A673 (cell line): Measurements from ENCODE around the gene TTC16. TPM values are rescaled to one million over a fixed set of nuclear protein-coding genes. Genes with fewer than 3 reads are reported as not detected.

Experiments used
- BruUV-seq: library from RNA; stranded (reverse); fragments of 400-500 nt; replicated peaks from 2 replicates; lab custom pipeline; 2021; lab: Mats Ljungman, UMichigan
- CTCF ChIA-PET: fragments of 300-600 bp; sonication (Branson Sonifier 250); formaldehyde crosslinking; loops from one replicate; lab custom pipeline; 2022; ENCODE audit warnings: antibody characterized with exemption; lab: Charles Lee
- POLR2A ChIA-PET: fragments of 300-600 bp; sonication (Branson Sonifier 250); formaldehyde crosslinking; loops from one replicate; lab custom pipeline; 2022; ENCODE audit warnings: antibody characterized with exemption; ENCODE audit not compliant: low non-redundant PET; lab: Charles Lee
- DNase-seq: peaks from one replicate; pipeline ENCODE4 v3.0.0-alpha.2; 2015; ENCODE audit warnings: low spot score
- H3K27ac ChIP-seq: fragments of 200-600 bp; sonication (generic); 2 replicates; pipeline ENCODE4 v1.5.1; 2016; ENCODE audit warnings: mixed run types, low read depth, mild to moderate bottlenecking, mixed read lengths, antibody characterized with exemption, low read length; ENCODE audit not compliant: poor library complexity, severe bottlenecking
- H3K27me3 ChIP-seq: fragments of 200-600 bp; sonication (generic); replicated peaks from 2 replicates; pipeline ENCODE4 v1.6.1; 2017; ENCODE audit warnings: mixed run types, low read depth, mild to moderate bottlenecking, mixed read lengths, antibody characterized with exemption, low read length; ENCODE audit not compliant: insufficient read depth, poor library complexity
- H3K36me3 ChIP-seq: fragments of 200-600 bp; sonication (generic); 2 replicates; pipeline ENCODE4 v1.6.1; 2016; ENCODE audit warnings: mixed run types, mild to moderate bottlenecking, mixed read lengths, antibody characterized with exemption, low read length; ENCODE audit not compliant: insufficient read depth, poor library complexity, severe bottlenecking
- H3K4me1 ChIP-seq: fragments of 200-600 bp; sonication (generic); 2 replicates; pipeline ENCODE4 v1.6.1; 2017; ENCODE audit warnings: mixed run types, mild to moderate bottlenecking, mixed read lengths, antibody characterized with exemption, low read length; ENCODE audit not compliant: insufficient read depth, poor library complexity, severe bottlenecking
- H3K4me3 ChIP-seq: fragments of 200-600 bp; sonication (generic); 2 replicates; pipeline ENCODE4 v1.5.1; 2016; ENCODE audit warnings: low read depth, mixed run types, mild to moderate bottlenecking, mixed read lengths, low read length; ENCODE audit not compliant: poor library complexity, severe bottlenecking
- H3K9me3 ChIP-seq: fragments of 200-600 bp; sonication (generic); 2 replicates; pipeline ENCODE4 v1.6.1; 2016; ENCODE audit warnings: mixed run types, low read depth, mild to moderate bottlenecking, mixed read lengths, antibody characterized with exemption, low read length; ENCODE audit not compliant: poor library complexity, severe bottlenecking
- CTCF ChIP-seq: fragments of 300-800, 200-600 bp; sonication (generic); conservative IDR thresholded peaks from 2 replicates; pipeline ENCODE4 v1.5.1; 2017; ENCODE audit warnings: low read depth, mild to moderate bottlenecking, antibody characterized with exemption, low read length, moderate library complexity, mixed read lengths
- EZH2 ChIP-seq: fragments of 200-600 bp; sonication (generic); IDR thresholded peaks from 2 replicates; pipeline ENCODE4 v1.6.1; 2017; ENCODE audit warnings: borderline replicate concordance, low read depth, mild to moderate bottlenecking, mixed read lengths, antibody characterized with exemption, low read length; ENCODE audit not compliant: poor library complexity, severe bottlenecking
- intact Hi-C: fragments of 100-400 bp; cut with micrococcal nuclease; formaldehyde crosslinking; loops from one replicate; pipeline ENCODE4 v1.10.0; 2022; ENCODE audit not compliant: unreplicated experiment
- total RNA-seq: library from RNA; stranded (reverse); gene quantifications from 2 replicates; pipeline ENCODE4 v1.2.3, GENCODE V29; 2021

The TTC16 gene
- total RNA-seq, 1 experiment from 2014 or later = not detected

DNA sequence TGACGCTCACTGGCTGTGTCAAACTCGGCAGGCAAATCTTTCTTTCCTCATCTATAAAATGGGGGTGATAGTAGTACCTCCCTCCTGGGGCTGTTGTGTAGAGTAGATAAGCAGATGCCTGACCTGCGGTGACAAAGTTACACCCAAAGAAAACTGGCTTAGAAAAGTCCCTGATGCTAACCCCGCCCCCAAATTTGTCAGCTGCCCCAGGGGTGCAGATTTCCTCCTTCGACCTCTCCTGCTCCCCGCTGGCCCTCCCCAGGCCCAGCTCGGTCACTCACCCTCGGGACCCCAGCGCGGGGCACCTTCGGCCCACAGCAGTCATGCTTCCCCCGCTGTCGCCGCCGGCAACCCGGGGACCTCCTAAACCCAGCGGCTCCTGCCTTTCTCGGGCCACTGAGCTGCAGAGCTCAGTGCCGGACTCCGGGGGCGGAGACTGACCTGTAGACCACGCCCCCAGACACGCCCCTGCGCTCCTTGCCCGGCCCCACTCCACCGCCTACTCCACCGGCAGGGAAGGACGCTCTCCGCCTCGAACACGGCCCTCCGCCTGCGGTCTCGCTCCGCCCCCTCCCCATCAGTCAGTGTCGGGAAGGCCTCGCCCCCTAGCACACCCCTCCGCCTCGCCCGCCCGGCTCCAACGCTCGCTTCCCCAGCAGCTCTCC is 55.2 kb downstream of the TTC16 start:
- H3K27ac ChIP-seq = no peak overlapping the region
- peak overlapping the region; percentile 42 for H3K4me3 ChIP-seq
- ChIA-PET POLR2A (interaction anchor here (0.7 kb wide), 1 partner anchor 22 kb away, joined by 7 read pairs; no protein-coding TSS in a partner anchor), CTCF (interaction anchor here (1.2 kb wide), 1 partner anchor 36 kb away, joined by 7 read pairs; the partner anchor contains the start of gene TOR2A)
- no peaks in the 10 kb centered on the region for H3K36me3 ChIP-seq
- peaks cover 7% of the 10 kb centered on the region for H3K4me1 ChIP-seq
- no TSS peak for BruUV-seq
- H3K27me3 ChIP-seq = no peaks in the 10 kb centered on the region
- DNase-seq = peak; percentile 99
- no peaks in the 10 kb centered on the region for H3K9me3 ChIP-seq
- intact Hi-C loops = no loop called here
- TF ChIP-seq EZH2 (no peak), CTCF (no peak)

- Histone ChIP-seq H3K36me3 (no peaks in the 10 kb centered on the region), H3K27me3 (no peaks in the 10 kb centered on the region), H3K9me3 (no peaks in the 10 kb centered on the region), H3K4me3 (peak overlapping the region; percentile 42), H3K27ac (no peak overlapping the region), H3K4me1 (peaks cover 7% of the 10 kb centered on the region)
- BruUV-seq = no TSS peak
- DNase-seq = no peak
- ChIA-PET CTCF (interaction anchor here (1.2 kb wide), 1 partner anchor 37 kb away, joined by 7 read pairs; the partner anchor contains the start of gene TOR2A), POLR2A (interaction anchor here (0.6 kb wide), 1 partner anchor 13 kb away, joined by 3 read pairs; no protein-coding TSS in a partner anchor)
- intact Hi-C loops = no loop called here
- TF ChIP-seq CTCF = no peak
- TF ChIP-seq EZH2 = no peak
These were observed 55.8 kb downstream of the TTC16 start for GRCh38 chr9:127771570-127772189.

- no TSS peak for BruUV-seq
- H3K4me3 ChIP-seq = no peak overlapping the region
- H3K4me1 ChIP-seq = peaks cover 7% of the 10 kb centered on the region
- no peak overlapping the region for H3K27ac ChIP-seq
- DNase-seq = no peak
- no peaks in the 10 kb centered on the region for H3K36me3 ChIP-seq
- TF ChIP-seq EZH2 = no peak
- TF ChIP-seq CTCF = no peak
- POLR2A ChIA-PET = interaction anchor here (0.6 kb wide), 1 partner anchor 12 kb away, joined by 3 read pairs; no protein-coding TSS in a partner anchor
- intact Hi-C loops = no loop called here
- H3K9me3 ChIP-seq = no peaks in the 10 kb centered on the region
- H3K27me3 ChIP-seq = no peaks in the 10 kb centered on the region
- CTCF ChIA-PET = no interaction called here
These were observed 56.7 kb downstream of the TTC16 start for GRCh38 chr9:127772603-127773002.
